HepG2 (cell line): Measurements from ENCODE around the gene NEIL3. TPM values are rescaled to one million over a fixed set of nuclear protein-coding genes. Genes with fewer than 3 reads are reported as not detected.

Source experiments
- HNRNPLL ChIP-seq: fragments of 200-400 bp; formaldehyde crosslinking; IDR thresholded peaks from 2 replicates; pipeline ENCODE4 v1.6.1; 2017; ENCODE audit warnings: mild to moderate bottlenecking, low read depth, low read length; ENCODE audit not compliant: poor library complexity, severe bottlenecking
- KDM1A ChIP-seq: IDR thresholded peaks from 2 replicates; pipeline ENCODE4 v1.6.1; 2016; ENCODE audit warnings: missing compliant biosample characterization
- MTA1 ChIP-seq: sonication (generic); formaldehyde crosslinking; IDR thresholded peaks from 2 replicates; pipeline ENCODE4 v1.4.0; 2020; ENCODE audit warnings: missing genetic modification reagents, mild to moderate bottlenecking, borderline replicate concordance
- PTBP1 ChIP-seq: fragments of 200-400 bp; formaldehyde crosslinking; IDR thresholded peaks from 2 replicates; pipeline ENCODE4 v1.6.1; 2018; ENCODE audit warnings: low read length, low read depth; ENCODE audit not compliant: poor library complexity, severe bottlenecking
- TP53 ChIP-seq: sonication (generic); formaldehyde crosslinking; conservative IDR thresholded peaks from 2 replicates; pipeline ENCODE4 v1.4.0; 2020; ENCODE audit warnings: missing genetic modification reagents
- ZFP82 ChIP-seq: sonication (generic); formaldehyde crosslinking; IDR thresholded peaks from 2 replicates; pipeline ENCODE4 v1.5.1; 2020; ENCODE audit warnings: mild to moderate bottlenecking, missing genetic modification reagents, borderline replicate concordance
- ZNF383 ChIP-seq: sonication (generic); formaldehyde crosslinking; IDR thresholded peaks from 2 replicates; pipeline ENCODE4 v1.4.0; 2020; ENCODE audit warnings: missing genetic modification reagents, mild to moderate bottlenecking, borderline replicate concordance
- ZNF652 ChIP-seq: IDR thresholded peaks from 2 replicates; pipeline ENCODE4 v1.6.1; 2016; ENCODE audit warnings: low read depth, borderline replicate concordance
- ZNF777 ChIP-seq: sonication (generic); formaldehyde crosslinking; IDR thresholded peaks from 2 replicates; pipeline ENCODE4 v1.4.0; 2020; ENCODE audit warnings: missing genetic modification reagents
- ZNF792 ChIP-seq: IDR thresholded peaks from 2 replicates; pipeline ENCODE4 v1.6.1; 2016
- ZSCAN31 ChIP-seq: sonication (generic); formaldehyde crosslinking; IDR thresholded peaks from 2 replicates; pipeline ENCODE4 v1.5.0; 2020; ENCODE audit warnings: low read depth, mild to moderate bottlenecking, missing genetic modification reagents
- polyA plus RNA-seq, 8 experiments: library from polyadenylated mRNA; depleted of rRNA in 3 of 8; stranded (reverse) in 7 of 8; unstranded in 1 of 8; fragments of >200 nt; fragmentation: Illumina TruSeq in 4 of 8; extraction: Trizol in 4 of 8; gene quantifications; 2 replicates each; pipeline versions ENCODE4 v1.2.1 to v1.2.3, GENCODE V29; 2011 to 2016; ENCODE audit warnings: low read depth in 4 of 8, missing spikeins in 1 of 8, mixed read lengths in 1 of 8; ENCODE audit not compliant: insufficient read depth in 1 of 8
- total RNA-seq, 5 experiments: library from RNA; depleted of rRNA; stranded (reverse); fragments of >200 nt; fragmentation: Illumina TruSeq; extraction: Trizol; gene quantifications; 2 replicates each; pipeline ENCODE4 v1.2.3, GENCODE V29; 2016; ENCODE audit warnings: low read depth in 1 of 5
- TF ChIP-seq, protein P1 (sequence below): sonication (generic); formaldehyde crosslinking; IDR thresholded peaks from 2 replicates; pipeline ENCODE4 v1.8.0; 2022; ENCODE audit warnings: mild to moderate bottlenecking, missing genetic modification reagents
- TF ChIP-seq, protein P2 (sequence below): sonication (generic); formaldehyde crosslinking; IDR thresholded peaks from 2 replicates; pipeline ENCODE4 v1.5.0; 2020; ENCODE audit warnings: missing genetic modification reagents, mild to moderate bottlenecking, borderline replicate concordance
- TF ChIP-seq, protein P3 (sequence below): sonication (generic); formaldehyde crosslinking; IDR thresholded peaks from 2 replicates; pipeline ENCODE4 v1.4.0; 2020; ENCODE audit warnings: missing genetic modification reagents

Gene NEIL3
- total and polyA plus RNA-seq, 2 of the 13 experiments (the other 11 are each of a cell fraction or from before 2014, with no cell fraction given): 3.5 to 8.4 TPM

GRCh38 chr4:177391287-177391686 lies 81.6 kb downstream of the NEIL3 start (continued):
- TF ChIP-seq, protein P1, sequence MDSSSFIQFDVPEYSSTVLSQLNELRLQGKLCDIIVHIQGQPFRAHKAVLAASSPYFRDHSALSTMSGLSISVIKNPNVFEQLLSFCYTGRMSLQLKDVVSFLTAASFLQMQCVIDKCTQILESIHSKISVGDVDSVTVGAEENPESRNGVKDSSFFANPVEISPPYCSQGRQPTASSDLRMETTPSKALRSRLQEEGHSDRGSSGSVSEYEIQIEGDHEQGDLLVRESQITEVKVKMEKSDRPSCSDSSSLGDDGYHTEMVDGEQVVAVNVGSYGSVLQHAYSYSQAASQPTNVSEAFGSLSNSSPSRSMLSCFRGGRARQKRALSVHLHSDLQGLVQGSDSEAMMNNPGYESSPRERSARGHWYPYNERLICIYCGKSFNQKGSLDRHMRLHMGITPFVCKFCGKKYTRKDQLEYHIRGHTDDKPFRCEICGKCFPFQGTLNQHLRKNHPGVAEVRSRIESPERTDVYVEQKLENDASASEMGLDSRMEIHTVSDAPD (CRISPR knock-in tag): no peak
- TF ChIP-seq, protein P2, sequence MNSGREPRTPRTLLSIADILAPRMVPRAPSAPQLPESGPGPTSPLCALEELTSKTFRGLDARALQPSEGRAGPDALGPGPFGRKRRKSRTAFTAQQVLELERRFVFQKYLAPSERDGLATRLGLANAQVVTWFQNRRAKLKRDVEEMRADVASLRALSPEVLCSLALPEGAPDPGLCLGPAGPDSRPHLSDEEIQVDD (CRISPR knock-in tag): no peak
- TF ChIP-seq HNRNPLL (no peak), ZNF383 (CRISPR knock-in tag) (no peak), KDM1A (CRISPR knock-in tag) (no peak), MTA1 (CRISPR knock-in tag) (no peak), ZSCAN31 (CRISPR knock-in tag) (no peak), ZNF652 (CRISPR knock-in tag) (no peak), TP53 (CRISPR knock-in tag) (no peak), PTBP1 (no peak), ZFP82 (CRISPR knock-in tag) (no peak), ZNF777 (CRISPR knock-in tag) (no peak), ZNF792 (CRISPR knock-in tag) (no peak)
- TF ChIP-seq, protein P3, sequence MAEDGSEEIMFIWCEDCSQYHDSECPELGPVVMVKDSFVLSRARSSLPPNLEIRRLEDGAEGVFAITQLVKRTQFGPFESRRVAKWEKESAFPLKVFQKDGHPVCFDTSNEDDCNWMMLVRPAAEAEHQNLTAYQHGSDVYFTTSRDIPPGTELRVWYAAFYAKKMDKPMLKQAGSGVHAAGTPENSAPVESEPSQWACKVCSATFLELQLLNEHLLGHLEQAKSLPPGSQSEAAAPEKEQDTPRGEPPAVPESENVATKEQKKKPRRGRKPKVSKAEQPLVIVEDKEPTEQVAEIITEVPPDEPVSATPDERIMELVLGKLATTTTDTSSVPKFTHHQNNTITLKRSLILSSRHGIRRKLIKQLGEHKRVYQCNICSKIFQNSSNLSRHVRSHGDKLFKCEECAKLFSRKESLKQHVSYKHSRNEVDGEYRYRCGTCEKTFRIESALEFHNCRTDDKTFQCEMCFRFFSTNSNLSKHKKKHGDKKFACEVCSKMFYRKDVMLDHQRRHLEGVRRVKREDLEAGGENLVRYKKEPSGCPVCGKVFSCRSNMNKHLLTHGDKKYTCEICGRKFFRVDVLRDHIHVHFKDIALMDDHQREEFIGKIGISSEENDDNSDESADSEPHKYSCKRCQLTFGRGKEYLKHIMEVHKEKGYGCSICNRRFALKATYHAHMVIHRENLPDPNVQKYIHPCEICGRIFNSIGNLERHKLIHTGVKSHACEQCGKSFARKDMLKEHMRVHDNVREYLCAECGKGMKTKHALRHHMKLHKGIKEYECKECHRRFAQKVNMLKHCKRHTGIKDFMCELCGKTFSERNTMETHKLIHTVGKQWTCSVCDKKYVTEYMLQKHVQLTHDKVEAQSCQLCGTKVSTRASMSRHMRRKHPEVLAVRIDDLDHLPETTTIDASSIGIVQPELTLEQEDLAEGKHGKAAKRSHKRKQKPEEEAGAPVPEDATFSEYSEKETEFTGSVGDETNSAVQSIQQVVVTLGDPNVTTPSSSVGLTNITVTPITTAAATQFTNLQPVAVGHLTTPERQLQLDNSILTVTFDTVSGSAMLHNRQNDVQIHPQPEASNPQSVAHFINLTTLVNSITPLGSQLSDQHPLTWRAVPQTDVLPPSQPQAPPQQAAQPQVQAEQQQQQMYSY (CRISPR knock-in tag): no peak
